Adipose tissue (tissue), 3 donors: Measurements from ENCODE around the gene EDIL3. TPM values are rescaled to one million over a fixed set of nuclear protein-coding genes. Genes with fewer than 3 reads are reported as not detected.

Experiments
- H3K27ac ChIP-seq: one replicate; pipeline ENCODE4 v1.5.1; 2013; ENCODE audit warnings: low read depth, low read length
- WGBS, 3 donors: extraction: QIAGEN DNeasy Blood & Tissue Kit; methylation state at CpG; one replicate each; pipeline ENCODE4 v1.1.7; 2013; 5-methylcytosine and 5-hydroxymethylcytosine counted together
- polyA plus RNA-seq, 3 donors: library from polyadenylated mRNA; stranded (reverse); fragments of 200-250 nt; gene quantifications; one replicate each; pipeline ENCODE4 v1.2.3, GENCODE V29; 2013
- donor health status: healthy with polysubstance abuse.
- donor health status: Bipolar disorder and iron deficiency.
- donor health status: healthy.

EDIL3 gene
- polyA plus RNA-seq, 3 donors, result 1.0 to 2.8 (median 1.6) TPM

GRCh38 chr5:83957188-83957587, 427.5 kb downstream of the EDIL3 start:
- no peak overlapping the region for H3K27ac ChIP-seq
- 77 to 85% (median 85%) methylated on average over 1 of the region's 1 CpG for WGBS, 3 donors

DNA sequence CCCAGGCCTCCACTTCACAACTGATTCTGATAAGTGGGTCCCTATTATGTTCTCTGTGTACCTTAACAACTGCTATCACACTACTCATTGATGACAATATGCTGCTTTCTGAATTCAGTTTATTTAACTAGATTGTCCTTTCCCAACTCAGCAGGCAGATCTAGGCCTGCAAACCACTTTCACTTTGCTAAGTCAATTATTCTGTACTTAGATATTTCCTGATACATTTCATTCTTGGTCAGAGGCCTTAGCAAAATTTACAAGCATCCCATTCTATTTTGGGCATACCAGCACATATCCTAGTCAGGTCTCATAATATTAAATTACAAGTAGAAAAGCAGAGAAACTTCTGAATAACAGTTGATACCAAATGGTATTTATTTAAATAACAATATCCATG, 428.3 kb downstream of the EDIL3 start:
- no peak overlapping the region for H3K27ac ChIP-seq

DNA sequence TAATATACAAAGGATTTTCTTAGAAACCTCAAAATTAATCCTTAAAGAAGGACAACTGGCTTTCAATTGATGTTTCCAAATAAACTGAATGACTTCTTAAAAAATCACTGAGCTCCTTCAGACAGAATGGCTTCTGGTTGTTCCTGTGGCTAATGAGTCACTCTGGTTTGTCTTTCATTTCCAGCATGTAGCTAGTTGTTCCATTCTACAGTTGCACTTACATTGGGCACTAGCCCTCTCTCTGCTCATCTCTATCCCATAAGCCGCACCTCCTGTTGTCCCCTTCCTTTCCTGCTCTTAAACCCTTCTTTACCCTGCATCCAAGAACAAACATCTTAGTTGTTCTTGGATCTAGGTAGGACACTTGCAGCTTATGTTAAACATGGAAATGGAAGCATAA, 428.8 kb downstream of the EDIL3 start:
- no peak overlapping the region for H3K27ac ChIP-seq
- WGBS, 3 donors, result 95 to 100% (median 100%) methylated on average over 1 of the region's 1 CpG

DNA sequence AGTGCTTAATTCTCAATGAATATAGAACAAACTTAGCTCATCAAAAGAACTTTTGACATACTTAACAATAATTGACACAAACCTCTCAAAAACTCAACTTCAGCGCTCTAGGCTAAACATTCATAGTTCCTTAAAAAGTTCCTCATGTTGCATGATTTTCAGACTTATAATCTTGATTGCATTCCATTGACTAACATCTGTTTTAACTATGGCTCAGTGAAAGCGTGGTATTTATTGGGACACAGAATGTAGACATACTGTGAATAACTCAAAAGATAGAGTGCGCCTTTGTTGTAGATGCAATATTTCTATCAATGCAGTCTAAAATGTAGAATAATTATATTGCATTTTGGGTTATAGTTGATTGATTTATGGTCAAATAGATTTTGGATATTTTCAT, 436.9 kb downstream of the EDIL3 start:
- 92 to 95% (median 95%) methylated on average over 3 of the region's 3 CpGs for WGBS, 3 donors
- no peak overlapping the region for H3K27ac ChIP-seq

DNA sequence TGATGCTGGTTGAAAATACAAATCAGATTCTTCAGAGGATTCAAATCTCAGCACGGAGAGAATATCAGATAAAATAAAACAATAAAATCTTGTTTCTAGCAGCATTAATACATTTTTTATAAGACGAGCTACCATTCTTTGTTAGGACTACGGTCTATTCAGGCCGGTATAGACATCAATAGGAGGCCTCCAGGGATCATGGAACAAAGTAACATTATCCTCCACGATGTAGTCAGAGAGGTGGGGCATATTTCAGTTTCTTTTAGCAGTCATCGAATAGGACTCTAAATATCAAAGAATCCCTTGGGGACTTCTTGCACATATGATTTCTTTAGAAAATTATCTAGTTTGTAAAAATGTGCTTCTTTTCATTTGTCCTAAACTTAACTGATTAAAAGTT, 438.2 kb downstream of the EDIL3 start:
- no peak overlapping the region for H3K27ac ChIP-seq
- WGBS, 3 donors, result 65 to 72% (median 65%) methylated on average over 6 of the region's 6 CpGs

GRCh38 chr5:83942155-83942554, 442.5 kb downstream of the EDIL3 start:
- 70 to 78% (median 74%) methylated on average over 1 of the region's 1 CpG for WGBS, 3 donors
- H3K27ac ChIP-seq, result no peak overlapping the region

DNA sequence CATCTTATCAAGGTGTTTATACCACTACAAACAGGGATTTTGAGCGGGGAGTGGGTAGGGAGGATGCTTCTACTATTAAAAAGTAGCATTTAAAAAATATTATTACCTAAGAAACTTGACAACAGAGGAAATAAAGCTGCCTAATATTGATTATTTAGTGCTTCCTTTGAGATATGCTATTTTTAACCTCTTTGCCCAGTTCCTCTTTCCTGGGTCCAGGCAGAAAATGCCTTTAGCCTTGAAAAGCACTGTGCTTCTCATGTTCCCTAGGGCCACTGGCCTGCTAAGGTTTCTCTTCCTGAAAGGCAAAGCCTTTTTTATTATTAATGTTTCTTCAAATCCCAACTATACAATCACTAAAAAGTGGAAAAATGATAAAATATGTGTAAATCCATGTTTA, 446.8 kb downstream of the EDIL3 start:
- H3K27ac ChIP-seq, result no peak overlapping the region
- 37 to 72% (median 37%) methylated on average over 1 of the region's 1 CpG for WGBS, 3 donors

DNA sequence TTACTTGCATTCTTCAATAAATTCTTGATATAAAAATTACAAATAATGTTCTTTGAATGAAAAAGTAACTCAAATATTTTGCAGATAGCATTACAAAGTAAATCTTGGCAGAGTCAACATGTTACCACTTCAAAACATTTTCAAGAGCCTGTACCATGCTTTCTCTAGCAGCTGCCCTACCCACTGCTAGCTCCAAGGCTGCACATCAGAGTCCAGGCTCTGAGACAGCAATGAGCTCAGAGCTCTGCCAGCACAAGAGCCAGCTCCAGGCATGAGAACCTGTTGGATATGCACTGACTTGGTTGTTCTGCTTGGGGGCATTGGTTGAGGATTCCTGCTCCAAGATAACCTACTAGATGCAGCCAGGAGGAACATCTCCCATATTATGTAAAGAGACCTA, 452.7 kb downstream of the EDIL3 start:
- no peak overlapping the region for H3K27ac ChIP-seq

DNA sequence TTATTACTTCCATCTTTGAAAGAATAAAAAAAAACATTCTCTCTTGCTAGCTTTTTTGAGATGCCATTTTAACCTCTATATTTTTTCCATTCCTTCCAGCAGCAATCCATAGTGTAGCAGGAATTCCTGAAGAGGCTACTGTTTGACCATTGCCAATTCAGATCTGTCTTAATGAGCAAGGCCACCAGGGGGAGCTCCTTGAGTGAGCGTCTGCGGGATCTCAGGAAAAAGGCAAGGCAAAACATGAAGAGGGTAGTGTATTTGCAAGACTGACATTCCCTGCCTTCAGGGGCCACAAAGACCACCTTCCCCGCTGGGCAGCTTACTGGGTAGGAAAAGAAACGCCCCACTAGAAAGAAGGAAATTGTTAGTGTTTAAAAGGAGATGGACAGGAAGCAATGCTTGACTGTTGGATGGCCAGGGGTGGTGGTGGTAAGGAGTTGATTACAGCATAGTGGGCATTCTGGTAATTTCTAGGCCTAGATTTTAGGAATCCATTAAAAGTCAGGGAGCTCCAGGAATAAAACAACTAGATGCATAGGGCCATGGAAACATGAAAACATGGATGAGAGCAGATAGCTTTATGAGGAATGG, 457.4 kb downstream of the EDIL3 start:
- 18 to 45% (median 34%) methylated on average over 4 of the region's 4 CpGs for WGBS, 3 donors
- no peak overlapping the region for H3K27ac ChIP-seq

DNA sequence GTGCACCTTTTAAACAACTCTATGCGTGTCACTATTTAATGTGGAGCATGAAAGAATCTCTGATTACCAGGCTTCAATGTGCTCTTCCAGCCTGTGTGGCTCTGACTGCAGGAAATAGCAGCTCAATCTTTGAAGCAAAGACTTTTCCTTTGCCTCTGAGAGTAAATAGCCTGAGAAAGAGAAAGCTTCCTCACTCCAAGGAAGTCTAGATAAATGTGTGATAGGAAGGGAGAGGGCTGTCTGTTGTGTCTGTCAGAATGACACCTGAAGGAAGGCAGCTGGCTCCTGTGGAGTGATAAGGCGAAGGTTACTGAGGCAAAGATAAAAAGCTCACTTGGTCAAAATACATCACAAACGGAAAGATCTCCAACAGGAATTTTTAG, 458.7 kb downstream of the EDIL3 start:
- WGBS, 3 donors, result 30 to 50% (median 44%) methylated on average over 3 of the region's 3 CpGs
- no peak overlapping the region for H3K27ac ChIP-seq

GRCh38 chr5:83925321-83925954, 459.2 kb downstream of the EDIL3 start:
- 59 to 73% (median 71%) methylated on average over 4 of the region's 4 CpGs for WGBS, 3 donors
- no peak overlapping the region for H3K27ac ChIP-seq

DNA sequence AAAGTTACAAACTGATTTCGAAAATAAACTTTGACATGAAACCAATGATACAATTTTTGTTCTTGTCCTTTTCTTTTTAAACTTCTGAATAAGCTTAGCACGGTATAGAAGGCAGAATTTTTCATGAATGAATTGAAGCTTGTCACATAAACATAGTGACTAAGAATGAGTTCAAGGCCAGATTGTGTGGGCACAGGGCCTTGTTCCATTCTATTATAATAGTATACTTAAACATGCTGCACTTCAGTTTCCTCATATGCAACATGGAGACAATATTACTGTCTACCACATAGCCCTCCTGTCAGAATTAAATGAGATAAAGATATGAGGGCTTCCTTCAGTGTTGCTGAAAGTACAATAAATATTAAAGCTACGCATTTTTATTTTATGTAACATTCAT, 459.8 kb downstream of the EDIL3 start:
- WGBS, 3 donors, result 86 to 90% (median 90%) methylated on average over 3 of the region's 3 CpGs
- H3K27ac ChIP-seq, result no peak overlapping the region

DNA sequence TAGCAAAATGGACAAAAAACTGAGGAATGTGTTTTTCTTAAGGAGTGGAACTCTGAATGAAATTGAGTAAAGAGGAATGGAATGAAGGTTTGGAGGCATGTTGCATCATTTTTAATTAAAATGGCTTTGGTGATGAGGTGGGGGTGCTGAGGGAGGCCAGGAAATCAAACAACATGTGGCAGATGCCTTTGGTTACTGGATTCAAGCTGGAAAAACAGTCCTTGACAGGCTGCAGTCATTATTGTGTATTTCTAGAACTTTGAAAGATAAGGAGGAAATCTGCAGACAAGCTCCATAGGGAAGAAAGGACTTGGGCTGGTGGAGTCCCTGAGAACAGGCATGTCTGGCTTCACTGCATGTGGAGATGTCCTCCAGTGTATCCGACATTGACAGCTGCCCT, 460.5 kb downstream of the EDIL3 start:
- no peak overlapping the region for H3K27ac ChIP-seq
- WGBS, 3 donors, result 54 to 69% (median 60%) methylated on average over 1 of the region's 1 CpG

- H3K27ac ChIP-seq, result no peak overlapping the region
- WGBS, 3 donors, result 83 to 96% (median 83%) methylated on average over 4 of the region's 4 CpGs
Measured at GRCh38 chr5:83922699-83923098, 462.0 kb downstream of the EDIL3 start.

DNA sequence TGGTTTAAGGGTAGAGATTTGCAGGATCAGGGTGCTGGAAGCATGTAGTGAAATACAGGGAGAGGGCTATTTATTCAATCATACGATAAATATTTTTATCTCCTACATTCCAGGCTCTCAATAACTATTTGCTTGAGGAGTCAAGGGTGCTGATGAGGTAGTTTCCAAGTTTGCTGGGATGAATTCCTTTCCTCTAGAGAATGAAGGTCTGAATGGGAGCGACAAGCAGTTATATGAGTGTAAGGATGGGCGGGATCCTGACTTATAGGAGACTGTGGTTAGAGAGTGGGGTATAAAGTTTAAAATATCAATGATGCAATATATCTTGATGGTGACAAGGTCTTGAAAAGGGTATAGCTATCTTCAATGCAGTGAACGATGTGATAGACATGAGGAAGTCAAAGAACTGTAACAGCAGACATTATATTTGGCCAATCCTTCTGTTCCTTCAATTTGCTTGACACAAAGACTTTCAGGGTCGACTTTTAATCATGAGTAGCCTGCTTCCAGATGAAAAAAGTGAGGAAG, 462.9 kb downstream of the EDIL3 start:
- 76 to 81% (median 76%) methylated on average over 5 of the region's 5 CpGs for WGBS, 3 donors
- no peak overlapping the region for H3K27ac ChIP-seq

DNA sequence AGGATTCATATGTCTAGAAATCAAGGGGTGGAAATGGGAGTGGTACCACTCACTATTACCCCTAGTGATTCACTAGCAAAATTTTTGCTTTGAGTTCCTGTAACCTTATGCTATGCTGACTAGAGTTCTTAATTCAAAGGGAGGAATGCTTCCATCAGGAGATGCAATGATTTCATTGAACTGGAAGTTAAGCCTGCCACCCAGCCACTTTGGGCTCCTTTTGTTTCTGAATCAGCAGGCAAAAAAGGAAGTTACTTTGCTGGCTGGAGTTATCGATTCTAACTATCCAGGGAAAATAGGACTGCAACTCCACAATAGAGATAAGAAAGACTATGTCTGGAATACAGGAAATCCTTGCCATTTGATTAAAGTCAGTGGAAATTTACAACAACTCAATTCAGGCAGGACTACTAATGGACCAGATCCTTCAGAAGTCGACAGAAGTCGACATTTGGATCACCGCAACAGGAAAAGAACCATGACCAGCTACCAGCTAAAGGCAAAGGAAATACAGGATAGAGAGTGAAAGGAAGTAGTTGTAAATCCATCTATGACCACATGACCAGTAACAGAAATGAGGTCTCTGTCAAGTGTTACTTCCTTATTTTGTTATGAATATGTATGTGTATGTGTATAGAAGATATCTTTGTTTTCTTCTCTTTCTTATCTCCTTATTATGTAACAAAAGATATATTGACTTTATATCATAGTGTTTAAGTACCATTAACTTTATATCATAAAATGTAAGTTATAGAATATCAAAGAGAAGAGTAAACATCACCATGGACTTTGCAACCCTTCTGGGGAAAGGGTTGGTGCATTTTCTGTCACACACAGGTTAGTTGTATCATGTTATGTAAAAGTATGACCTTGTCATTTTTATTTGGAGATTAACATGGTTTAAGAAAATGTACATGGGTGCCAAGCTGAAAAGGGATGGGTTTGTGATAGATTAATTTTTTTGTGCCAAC, 465.3 kb downstream of the EDIL3 start:
- no peak overlapping the region for H3K27ac ChIP-seq
- 38 to 70% (median 42%) methylated on average over 4 of the region's 4 CpGs for WGBS, 3 donors

DNA sequence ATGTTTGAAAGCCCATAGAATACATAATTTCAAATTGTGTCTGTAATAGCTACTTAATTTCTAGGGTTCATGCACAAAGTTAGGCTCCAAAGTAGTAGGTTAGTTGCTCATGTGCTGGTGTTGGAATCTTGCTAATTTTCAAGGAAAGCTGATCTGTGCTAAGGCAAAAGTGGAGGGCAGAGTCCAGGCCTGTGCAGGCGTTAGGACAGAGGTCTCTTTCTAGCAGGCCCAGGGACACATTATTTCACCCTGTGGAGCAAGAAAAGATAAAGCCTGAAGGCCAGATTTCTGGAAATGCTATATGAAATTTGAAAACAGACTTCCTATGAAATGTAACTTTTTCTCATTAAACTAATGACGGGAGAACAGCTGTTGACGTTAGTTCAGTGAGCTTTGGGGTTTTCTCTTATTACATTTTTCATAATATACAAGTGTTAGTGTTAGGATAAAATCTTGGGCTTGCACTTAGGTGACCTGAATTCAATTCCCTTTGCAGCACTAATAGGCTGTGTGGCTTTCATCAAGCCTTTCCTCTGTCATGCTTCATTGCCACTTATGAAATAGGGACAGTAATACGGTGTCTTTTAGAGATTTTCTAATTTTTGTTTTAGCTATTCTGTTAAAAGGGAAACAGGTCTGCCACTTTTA, 467.3 kb downstream of the EDIL3 start:
- no peak overlapping the region for H3K27ac ChIP-seq
- WGBS, 3 donors, result 70 to 78% (median 76%) methylated on average over 4 of the region's 4 CpGs

- no peak overlapping the region for H3K27ac ChIP-seq
- WGBS, 3 donors, result 76 to 90% (median 90%) methylated on average over 4 of the region's 4 CpGs
Measured at GRCh38 chr5:83914662-83915418, 469.8 kb downstream of the EDIL3 start.
